Dedifferentiated amniotic fluid mesenchymal stem cell (primary cell): ENCODE results near the gene HNRNPU.

Experiments used
- DNase-seq: peaks from one replicate; pipeline ENCODE4 v3.0.0-alpha.2; 2016; ENCODE audit errors: extremely low spot score

Gene HNRNPU

GRCh38 chr1:244862699-244863490 lies 1.4 kb downstream of the HNRNPU start:
- peak; percentile 82 for DNase-seq

GRCh38 chr1:244862354-244862698 lies 2.0 kb downstream of the HNRNPU start:
- no peak for DNase-seq

- DNase-seq = no peak
These were observed 2.7 kb downstream of the HNRNPU start for GRCh38 chr1:244861683-244862082.

GRCh38 chr1:244860914-244861610 lies 3.3 kb downstream of the HNRNPU start:
- DNase-seq = no peak

GRCh38 chr1:244860078-244860477 lies 4.3 kb downstream of the HNRNPU start:
- no peak for DNase-seq

GRCh38 chr1:244858357-244858756 lies 6.0 kb downstream of the HNRNPU start:
- DNase-seq = no peak

GRCh38 chr1:244857761-244858160 lies 6.6 kb downstream of the HNRNPU start:
- DNase-seq = no peak

GRCh38 chr1:244854865-244855578 lies 9.3 kb downstream of the HNRNPU start:
- DNase-seq = no peak

GRCh38 chr1:244854166-244854565 lies 10.2 kb downstream of the HNRNPU start:
- no peak for DNase-seq

- no peak for DNase-seq
These were observed 11.6 kb downstream of the HNRNPU start for GRCh38 chr1:244852694-244853093.

- DNase-seq = no peak
These were observed 12.7 kb downstream of the HNRNPU start for GRCh38 chr1:244851546-244852231.

- DNase-seq = no peak
These were observed 13.4 kb downstream of the HNRNPU start for GRCh38 chr1:244850896-244851295.

- DNase-seq = no peak
These were observed 14.1 kb downstream of the HNRNPU start for GRCh38 chr1:244850099-244850852.

GRCh38 chr1:244849189-244849866 lies 15.0 kb downstream of the HNRNPU start:
- no peak for DNase-seq

GRCh38 chr1:244846653-244847052 lies 17.7 kb downstream of the HNRNPU start:
- DNase-seq = no peak

GRCh38 chr1:244844155-244845121 lies 19.9 kb downstream of the HNRNPU start:
- no peak for DNase-seq

GRCh38 chr1:244843148-244843978 lies 21.0 kb downstream of the HNRNPU start:
- no peak for DNase-seq

- no peak for DNase-seq
These were observed 22.9 kb downstream of the HNRNPU start for GRCh38 chr1:244841273-244841927.
